Stromal cell of bone marrow (primary cell): ENCODE data around the gene ESRRG.
"Not testable (repeated sequence)": the region's sequence is repeated elsewhere in the genome, so short reads cannot be mapped to it uniquely, and the experiment has no call there.

Experiments
- DNase-seq: peaks from one replicate; pipeline ENCODE4 v3.0.0-alpha.2; 2012; ENCODE audit warnings: low read depth

ESRRG gene

GRCh38 chr1:216563087-216563486 is 160.1 kb downstream of the ESRRG start:
- no peak for DNase-seq

- no peak for DNase-seq
Measured at GRCh38 chr1:216562383-216562782, 160.8 kb downstream of the ESRRG start.

- no peak for DNase-seq
Measured at GRCh38 chr1:216560527-216560926, 162.7 kb downstream of the ESRRG start.

GRCh38 chr1:216559359-216559758 is 163.9 kb downstream of the ESRRG start:
- no peak for DNase-seq

- no peak for DNase-seq
Measured at GRCh38 chr1:216555653-216556052, 167.6 kb downstream of the ESRRG start.

GRCh38 chr1:216554934-216555333 is 168.3 kb downstream of the ESRRG start:
- no peak for DNase-seq

- no peak for DNase-seq
Measured at GRCh38 chr1:216553766-216554165, 169.5 kb downstream of the ESRRG start.

- DNase-seq: no peak
Measured at GRCh38 chr1:216553040-216553439, 170.2 kb downstream of the ESRRG start.

- no peak for DNase-seq
Measured at GRCh38 chr1:216549796-216550195, 173.4 kb downstream of the ESRRG start.

GRCh38 chr1:216542741-216543140 is 180.5 kb downstream of the ESRRG start:
- no peak for DNase-seq

GRCh38 chr1:216542263-216542662 is 181.0 kb downstream of the ESRRG start:
- no peak for DNase-seq

GRCh38 chr1:216535751-216536150 is 187.5 kb downstream of the ESRRG start:
- DNase-seq: no peak

GRCh38 chr1:216535059-216535458 is 188.2 kb downstream of the ESRRG start:
- no peak for DNase-seq

- no peak for DNase-seq
Measured at GRCh38 chr1:216533776-216534175, 189.5 kb downstream of the ESRRG start.

GRCh38 chr1:216532251-216532798 is 190.9 kb downstream of the ESRRG start:
- DNase-seq: no peak

GRCh38 chr1:216531263-216532239 is 191.7 kb downstream of the ESRRG start:
- peak; percentile 9 for DNase-seq

GRCh38 chr1:216529851-216530250 is 193.4 kb downstream of the ESRRG start:
- DNase-seq: not testable (repeated sequence)

GRCh38 chr1:216528816-216529215 is 194.4 kb downstream of the ESRRG start:
- no peak for DNase-seq

- DNase-seq: no peak
Measured at GRCh38 chr1:216523449-216524190, 199.6 kb downstream of the ESRRG start.

- no peak for DNase-seq
Measured at GRCh38 chr1:216523043-216523442, 200.2 kb downstream of the ESRRG start.

GRCh38 chr1:216521477-216521876 is 201.8 kb downstream of the ESRRG start:
- DNase-seq: no peak

- no peak for DNase-seq
Measured at GRCh38 chr1:216518844-216519627, 204.2 kb downstream of the ESRRG start.
